HG02798 (cell line): Measurements from ENCODE around the gene CROCC2.

Experiments
- ATAC-seq: cut with Tn5 transposase; IDR thresholded peaks from one replicate; pipeline ENCODE4 v1.9.1; 2021; ENCODE audit warnings: mild to moderate bottlenecking; ENCODE audit not compliant: unreplicated experiment, poor library complexity

CROCC2 gene

DNA sequence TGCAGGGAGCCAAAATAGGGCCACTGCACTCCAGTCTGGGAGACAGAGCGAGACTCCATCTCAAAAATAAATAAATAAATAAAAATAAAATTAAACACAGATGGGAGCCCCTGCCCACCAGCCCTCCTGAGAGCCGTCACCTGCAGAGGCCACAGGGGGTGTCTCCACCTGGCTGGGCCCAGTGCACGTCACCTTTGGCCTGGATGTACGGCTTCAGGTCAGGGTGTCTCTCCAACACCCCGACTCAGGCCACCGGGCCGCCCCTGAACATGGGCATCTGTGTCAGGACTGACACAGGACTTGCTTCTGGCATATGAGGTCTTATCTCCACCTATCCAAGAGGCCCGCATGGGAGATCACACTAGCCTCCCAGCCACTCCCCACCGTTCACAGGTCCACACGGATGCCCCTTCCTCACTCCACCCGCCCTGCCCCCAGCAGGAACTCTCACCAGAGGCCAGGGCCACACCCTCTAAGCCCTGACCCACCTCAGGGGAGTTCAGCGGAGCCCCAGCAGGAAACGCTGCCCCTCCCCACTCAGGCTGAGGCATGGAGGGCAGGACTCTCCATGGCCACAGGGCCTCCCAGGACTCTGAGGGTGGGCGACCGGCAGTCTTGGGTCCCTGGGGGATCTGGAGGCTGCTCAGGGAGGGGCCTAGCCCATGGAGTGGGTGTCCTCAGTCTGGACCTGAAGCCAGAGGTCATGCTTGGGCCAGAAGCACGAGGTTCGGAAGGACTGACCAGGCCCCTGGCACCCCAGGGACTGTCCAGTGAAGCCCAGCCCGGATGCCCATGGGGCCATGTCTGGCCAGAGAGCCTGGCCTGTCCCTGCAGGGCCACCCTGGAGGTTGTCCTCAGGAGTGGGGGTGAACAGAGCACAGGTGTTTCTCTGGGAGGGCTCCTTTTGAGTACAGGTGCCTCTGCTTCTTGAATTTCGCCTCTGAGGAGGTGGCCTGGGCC lies 1.6 kb upstream of the CROCC2 start:
- no peak for ATAC-seq

DNA sequence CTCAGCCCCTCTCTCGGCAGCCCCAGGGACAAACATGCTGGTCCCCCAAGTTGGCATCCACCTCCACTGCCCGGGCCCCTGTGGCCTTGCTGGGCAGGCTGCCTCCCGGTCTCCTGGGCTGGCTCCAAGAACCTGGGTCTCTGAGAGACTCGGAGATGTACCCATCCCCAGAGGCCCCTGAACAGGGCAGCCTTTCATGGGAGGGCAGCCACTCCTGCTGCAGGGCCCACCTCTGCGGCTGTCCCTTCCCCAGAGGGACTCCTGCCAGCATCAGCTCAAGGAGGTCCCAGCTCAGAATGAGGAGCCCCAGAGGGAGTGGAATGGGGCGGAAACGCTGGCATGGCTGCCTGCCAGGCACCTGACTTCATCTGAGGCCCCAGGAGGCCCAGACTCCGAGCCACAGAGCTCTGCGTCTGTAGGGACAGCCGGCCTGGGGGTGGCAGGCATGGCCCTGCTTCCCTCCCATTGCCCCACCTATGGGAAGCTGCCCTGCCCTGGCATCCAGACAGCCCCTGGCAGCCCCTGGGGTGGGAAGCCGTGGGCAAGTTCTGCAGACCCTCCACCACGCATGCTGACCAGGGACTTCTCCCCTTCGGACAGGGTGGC lies 857 bp upstream of the CROCC2 start:
- no peak for ATAC-seq

DNA sequence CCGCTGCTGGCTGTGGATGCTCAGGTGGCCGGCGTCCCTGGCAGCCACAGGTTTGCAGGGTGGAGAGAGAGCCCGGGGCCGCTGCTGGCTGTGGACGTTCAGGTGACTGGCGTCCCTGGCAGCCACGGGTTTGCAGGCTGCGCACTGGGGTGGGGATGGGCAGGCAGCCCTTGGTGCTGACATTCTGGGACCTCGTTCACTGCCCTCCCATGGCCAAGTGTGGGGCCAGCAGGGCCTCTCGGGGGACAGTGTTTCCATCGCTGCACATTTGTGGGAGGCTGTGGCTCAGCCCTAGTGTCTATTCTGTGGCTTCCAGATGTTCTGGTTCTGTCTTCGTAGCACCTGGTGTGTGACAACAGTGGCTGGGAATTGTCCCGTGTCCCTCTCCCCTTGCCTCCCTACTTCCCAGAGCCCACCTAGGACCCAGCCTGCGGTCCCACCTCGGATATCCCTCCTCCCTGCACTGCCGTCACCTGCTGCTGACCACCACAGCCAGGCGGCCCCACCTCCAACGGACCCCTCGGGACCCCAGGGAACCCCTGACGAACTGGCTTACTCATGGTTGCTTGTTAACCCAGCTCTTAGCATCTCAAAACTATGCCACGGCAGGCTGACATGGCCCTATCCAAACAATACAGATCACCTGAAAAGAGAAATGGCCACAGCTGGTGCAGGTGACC lies 915 bp downstream of the CROCC2 start:
- ATAC-seq = no peak

DNA sequence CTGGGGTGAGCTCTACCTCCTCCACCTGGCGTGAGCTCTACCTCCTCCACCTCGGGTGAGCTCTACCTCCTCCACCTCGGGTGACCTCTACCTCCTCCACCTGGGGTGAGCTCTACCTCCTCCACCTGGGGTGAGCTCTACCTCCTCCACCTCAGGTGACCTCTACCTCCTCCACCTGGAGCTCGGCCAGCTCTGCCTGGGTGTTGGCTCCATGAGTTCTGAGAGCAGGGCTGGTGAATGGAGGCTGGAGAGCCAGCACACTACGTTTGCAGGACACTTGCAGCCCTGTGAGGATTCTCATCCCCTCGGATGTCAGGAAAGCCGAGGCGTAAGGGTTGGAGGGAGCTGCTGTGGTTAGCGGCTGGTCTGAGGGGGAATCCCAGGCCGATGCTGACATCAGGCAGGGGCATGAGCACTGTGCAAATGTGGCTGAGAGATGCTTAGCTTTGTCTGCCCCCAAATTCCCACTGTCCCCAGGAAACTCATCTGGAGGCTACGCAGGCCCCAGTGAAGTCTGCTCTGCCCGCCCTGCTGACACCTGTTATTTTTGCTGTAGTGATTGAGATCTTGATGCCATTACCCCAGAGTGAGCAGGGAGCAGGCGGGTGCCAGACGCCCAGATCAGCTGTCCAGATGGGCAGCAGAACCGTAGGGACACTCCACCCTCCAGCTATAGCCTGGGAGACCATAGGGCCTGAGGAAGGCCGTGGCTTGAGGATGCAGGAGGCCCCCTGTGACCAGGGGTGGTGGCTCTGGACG lies 3.3 kb downstream of the CROCC2 start:
- no peak for ATAC-seq

DNA sequence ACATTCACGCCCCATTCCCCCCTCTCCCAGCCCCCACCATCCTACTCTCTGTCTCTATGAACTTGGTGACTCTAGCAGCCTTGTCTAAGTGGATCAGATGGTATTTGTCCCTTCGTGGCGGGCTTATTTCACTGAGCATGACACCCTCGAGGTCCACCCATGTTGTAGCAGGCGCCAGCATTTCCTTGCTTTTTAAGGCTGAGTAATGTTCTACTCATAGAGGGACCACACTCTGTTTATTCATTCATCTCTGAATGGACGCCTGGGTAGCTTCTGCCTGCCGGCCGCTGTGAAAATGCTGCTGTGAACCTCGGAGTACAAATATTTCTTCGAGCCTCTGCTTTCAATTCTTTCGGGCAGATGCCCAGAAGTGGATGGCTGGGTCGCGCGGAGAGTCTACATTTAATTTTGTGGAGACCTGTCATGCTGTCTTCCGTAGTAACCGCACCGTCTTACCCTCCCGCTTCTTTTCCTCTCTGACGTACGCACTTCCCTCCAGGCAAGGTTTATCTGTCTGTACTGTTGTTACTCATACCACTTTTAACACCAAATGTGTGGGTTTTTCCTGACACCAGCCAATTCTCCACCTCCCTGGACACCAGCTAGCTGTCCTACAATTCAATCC lies 5.6 kb downstream of the CROCC2 start:
- no peak for ATAC-seq

DNA sequence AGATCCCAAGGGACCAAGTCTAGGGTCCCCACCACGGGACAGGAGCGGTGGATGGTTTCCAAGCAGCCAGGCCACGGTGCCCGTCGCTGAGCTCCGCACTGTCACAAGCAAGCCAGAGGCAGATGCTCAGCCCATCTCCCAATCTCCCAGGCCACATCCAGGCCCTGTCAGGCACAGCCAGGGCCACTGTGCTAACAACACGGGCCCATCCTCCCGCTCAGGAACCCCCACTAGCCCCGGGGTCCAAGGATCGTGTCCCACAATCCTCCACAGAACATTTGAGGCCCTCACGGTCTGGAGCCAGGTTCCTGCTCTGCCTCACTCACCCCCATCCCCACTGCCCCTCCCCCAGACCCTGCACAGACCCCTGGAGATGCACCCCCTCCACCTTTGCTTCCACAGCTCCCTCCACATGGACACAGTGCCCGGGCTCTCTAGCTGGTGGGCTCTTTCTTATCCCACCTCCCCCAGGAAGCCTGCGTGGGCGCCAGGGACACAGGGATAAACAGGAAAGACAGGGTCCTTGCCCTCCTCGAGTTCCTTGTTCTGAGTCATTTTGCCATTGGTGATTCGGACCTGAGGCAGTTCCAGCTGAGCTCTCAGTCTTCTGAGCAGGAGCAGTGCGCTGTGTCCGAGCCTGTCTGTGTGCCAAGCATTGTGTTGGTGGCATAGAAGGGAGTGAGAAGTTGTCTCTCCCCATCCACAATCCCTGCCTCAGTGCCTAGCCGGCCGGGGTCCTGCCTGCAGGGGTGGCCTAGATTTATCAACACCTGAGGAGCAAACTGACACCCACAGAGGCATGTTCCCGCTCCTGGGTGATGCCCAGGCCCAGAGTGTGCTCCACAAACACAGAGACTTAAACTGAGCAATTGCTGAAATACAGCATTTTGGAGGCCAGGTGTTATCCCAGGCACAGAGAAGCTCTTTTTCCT lies 7.0 kb downstream of the CROCC2 start:
- no peak for ATAC-seq

DNA sequence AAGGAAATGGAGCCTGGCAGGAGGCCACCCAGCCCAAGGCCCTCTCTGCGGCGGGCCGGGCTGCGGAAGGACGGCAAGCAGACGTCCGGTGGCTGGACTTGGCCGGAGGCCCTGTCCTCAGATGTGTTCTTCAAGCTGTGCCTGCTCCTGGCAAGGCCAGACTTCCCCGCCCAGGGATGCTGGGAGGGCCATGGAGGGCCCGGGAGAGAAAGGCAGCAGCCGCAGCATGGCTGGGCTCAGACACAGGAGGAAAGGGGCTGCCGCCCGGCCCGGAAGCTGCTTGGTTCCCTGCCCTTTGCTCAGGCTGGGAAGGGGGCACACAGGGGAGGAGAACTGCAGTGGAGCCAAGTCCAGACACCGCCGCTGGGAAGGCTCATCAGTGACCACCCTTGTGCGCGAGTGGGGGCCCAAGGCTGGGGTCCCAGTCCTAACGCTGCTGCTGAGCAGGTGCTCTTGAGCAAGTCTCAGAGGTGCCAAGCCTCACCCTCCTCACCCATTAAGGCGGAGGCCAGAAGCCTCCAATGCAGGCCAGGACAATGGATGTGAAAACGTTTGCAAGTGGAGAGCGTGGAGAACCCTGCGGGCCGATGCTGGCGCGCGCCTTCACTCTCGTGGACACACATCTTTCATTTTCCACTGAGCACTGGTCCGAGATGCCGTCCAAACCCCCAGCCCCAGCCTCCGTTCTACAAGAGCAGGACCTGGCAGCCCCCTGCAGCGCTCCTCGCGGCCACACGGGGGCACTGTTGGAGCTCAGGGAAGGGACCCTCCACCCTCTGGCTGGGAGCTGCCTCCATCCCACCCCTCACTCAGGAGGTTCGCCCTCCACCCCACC lies 7.9 kb downstream of the CROCC2 start:
- ATAC-seq = no peak

DNA sequence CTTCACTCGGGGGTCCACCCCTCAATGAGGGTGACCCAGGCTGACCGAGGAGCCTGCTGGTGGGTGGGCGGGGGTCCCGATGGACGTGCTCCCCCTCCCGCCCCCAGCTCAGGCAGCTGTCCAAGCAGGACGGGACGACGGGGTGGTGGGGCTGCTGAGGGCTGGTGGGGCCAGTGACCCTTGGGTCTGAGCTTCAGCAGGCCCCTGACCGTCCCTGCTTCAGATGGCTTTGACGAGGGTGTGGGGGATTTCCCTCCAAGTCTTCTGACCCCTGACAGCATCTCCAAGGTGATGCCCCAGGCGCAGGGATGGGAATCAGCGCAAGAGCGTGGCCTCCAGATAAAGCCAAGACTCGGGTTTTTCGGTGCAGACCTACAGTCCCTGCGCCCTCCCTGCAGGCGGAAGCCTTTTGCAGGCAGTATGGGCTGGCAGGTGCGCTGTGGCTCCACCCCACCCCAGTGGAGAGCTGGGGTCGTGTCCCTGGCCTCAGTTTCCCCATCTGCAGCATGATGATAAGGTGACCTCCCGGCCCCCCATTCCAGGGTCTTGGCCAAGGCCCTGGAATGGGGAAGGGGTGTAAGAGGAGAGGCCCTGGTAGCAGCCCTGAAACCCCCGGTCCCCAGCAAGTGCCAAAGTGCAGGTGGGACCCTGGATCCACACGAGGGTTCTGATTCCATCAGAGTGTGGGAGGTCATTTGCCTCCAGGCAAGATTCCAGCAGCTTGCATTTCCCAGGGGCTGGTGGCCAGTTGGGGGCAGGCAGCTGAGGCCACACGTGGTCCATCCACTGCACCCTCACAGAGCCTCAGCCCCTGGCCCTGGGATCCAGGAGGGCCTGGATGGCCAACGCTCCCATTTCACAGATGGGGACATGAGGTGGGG lies 8.7 kb downstream of the CROCC2 start:
- no peak for ATAC-seq

DNA sequence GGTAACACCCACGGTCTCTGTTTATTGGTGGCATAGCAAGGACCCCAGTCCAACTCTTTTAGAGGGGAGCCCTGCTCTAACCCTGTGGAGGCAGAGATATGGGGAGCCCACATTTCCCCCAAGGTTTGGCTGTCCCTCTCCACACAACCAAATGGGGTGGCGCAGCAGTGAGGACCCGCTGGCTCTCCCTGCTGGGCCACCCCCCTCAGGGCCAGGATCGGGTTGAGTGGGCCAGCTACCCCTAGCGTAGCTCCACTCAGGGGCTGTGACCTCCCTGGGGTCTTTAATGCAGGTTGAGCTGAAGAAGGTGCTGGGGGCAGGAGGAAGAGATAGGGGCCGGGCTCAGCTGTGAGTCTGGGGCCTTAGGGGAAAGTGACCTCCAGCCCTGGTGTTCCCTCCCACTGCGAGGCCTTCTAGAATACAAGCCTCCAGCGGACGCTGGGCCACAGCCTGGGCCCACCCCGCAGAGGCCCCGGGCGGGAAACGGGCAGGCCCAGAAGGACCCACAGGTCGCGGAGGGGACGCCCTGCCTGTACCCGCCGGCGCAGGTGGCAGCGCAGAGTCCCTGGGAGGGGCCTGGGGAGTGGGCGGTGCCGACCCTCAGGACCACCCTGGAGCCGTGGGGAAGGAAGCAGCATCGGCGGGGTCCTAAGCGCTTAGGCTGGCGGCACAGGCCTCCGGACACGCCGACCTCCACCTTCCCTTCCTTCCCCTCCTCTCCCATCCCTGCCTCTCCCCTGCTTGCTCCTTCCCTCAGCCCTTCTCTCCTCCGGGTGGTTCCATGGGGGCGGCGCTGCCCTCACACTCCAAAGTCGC lies 9.6 kb downstream of the CROCC2 start:
- no peak for ATAC-seq

DNA sequence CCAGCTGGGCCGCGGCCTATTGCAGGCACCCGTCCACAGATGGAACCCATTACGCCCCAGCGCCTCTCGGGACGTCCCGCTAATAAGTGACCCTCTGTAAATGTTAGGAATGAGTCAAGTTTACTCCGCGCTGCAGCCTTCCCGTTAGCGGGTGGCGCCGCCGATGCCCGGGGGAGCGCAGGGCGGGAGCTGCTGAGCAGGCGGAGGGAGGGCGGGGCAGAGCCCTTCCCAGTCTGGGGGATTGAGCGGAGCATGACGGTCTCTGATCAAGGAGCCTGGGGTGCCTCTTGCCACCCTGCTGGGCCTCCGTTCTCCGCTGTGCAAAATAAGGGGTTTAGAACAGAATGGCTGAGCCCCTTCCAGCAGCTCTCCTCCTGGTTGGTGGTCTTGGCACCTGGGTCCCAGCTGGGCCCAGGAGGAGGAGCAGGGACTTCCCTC lies 10.5 kb downstream of the CROCC2 start:
- no peak for ATAC-seq

DNA sequence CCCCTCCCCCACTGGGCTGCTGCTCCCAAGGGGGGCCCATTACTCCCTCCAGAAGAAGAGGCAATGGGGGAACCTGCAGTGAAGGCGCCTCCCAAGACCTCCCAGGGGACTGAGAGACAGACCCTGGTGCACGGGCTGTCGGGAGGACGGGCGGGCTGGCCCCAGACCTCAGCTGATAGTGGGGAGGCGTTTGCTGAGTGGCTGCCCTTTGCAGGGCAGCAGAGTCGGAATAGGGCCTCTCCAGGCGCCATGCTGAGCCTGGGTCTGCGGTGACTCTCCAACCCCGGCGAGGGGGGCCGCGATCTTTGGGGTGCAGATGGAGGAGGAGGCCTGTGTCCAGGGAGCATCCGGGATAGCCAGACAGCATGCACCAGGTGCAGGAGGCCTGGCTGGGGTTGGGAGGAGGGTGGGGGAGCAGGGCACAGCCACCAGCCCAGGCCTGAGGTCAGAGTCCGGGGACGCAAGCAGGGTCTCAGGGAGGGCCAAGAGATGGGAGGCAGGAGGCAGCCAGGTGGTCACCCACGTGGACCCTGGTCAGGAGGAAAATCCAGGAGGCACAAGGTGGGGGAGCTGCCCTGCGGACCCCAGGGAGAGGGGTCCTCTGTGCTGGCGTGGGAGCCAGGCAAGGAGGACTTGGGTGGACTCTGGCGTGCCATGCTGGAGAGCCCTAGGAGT lies 11.0 kb downstream of the CROCC2 start:
- no peak for ATAC-seq

DNA sequence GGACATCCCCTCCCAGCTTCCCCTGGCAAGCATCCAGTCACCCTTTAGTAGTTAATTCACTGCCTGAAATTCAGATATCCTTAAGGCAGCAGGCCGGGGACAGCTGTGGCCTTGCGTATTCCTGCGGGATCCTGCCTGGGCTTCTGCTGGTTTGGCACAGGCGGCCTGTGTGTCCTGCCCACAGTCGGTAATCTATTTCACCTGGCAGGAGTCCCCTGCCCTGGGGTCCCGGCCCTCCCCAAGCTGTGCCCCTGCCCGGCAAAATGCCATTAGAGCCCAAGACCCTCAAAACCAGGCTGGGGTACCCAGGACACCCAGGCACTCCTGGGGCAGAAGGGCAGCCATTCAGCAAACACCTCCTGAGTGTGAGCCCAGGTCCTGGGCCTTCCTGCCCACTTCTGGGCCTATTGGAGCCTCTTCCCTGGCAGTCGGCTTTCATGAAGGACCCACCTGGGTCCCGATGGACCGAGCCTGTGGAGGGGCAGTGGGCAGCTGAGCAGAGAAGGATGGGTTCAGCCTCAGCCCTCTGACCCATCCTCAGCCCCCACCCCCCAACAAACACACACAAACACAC lies 11.6 kb downstream of the CROCC2 start:
- ATAC-seq = no peak

DNA sequence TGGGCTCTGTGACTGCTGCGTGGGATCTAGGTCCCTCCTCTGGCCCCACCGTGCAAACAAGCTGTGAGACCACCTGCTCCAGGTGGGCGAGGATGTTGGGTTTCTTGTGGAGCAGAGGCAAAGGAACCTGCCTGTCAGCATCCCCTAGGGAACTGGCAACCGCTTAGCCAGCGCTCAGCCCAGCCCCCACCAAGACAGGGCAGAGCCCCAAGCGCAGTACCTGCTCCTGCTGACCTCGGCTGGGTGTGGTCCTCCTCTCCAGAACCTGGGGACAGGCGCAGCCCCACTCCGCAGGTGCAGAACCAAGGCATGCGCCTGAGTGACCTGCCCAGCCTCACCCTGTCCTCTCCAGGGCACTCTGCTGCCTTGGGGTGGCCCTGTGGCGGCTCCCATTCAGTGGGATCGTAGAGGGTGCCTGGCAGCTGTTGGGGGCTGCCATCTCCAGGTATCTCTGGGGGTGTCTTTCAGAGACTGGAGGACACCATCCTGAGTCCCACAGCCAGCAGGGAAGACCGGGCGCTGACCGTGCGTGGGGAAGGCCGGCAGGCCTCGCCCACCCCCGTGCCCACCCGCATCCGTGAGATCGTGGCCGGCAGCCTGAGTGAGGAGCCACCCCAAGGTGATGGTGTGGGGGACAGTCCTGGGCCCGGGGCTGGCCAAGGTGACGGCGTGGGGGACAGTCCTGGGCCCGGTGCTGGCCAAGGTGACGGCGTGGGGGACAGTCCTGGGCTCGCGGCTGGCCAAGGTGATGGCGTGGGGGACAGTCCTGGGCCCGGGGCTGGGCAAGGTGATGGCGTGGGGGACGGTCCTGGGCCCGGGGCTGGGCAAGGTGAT lies 12.3 kb downstream of the CROCC2 start:
- ATAC-seq = no peak

DNA sequence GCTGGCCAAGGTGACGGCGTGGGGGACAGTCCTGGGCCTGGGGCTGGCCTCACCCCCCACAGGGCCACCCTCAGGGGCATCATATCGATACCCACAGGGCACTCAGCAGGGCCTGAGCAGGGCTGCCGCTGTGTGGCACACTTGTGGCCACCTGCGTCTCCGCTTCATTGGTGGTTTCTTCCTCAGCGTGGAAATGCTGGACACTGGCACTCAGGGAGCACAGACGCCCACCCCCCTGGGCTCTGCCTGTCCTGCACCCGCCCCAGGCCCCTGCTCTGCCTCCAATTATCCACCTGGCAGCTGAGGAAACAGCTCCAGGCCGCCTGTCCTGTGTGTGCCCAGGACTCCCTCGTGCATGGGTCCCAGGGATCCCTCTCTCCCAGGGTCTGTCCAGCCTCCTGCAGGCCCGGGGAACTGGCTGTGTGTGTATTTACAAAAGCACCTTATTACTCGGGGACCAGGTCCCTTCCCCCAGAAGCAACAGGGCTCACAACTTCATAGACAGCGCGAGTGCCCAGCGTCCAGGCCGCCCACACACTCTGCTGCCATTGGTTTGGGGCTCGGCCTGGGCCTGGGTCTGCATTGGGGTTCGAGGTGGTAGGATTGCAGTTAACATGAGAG lies 13.1 kb downstream of the CROCC2 start:
- ATAC-seq = no peak
